CD8-positive, alpha-beta memory T cell (primary cell): ENCODE data around the gene SESN1. TPM values are rescaled to one million over a fixed set of nuclear protein-coding genes. Genes with fewer than 3 reads are reported as not detected.
"Not testable (repeated sequence)": the region's sequence is repeated elsewhere in the genome, so short reads cannot be mapped to it uniquely, and the experiment has no call there.

ENCODE experiments used
- CTCF ChIA-PET: fragments of 350-600 bp; sonication (Branson Sonifier 250); formaldehyde crosslinking; loops from one replicate; lab custom pipeline; 2021; ENCODE audit warnings: antibody characterized with exemption; lab: Charles Lee
- POLR2A ChIA-PET: fragments of 350-600 bp; sonication (Branson Sonifier 250); formaldehyde crosslinking; loops from one replicate; lab custom pipeline; 2021; ENCODE audit warnings: antibody characterized with exemption; lab: Charles Lee
- DNase-seq, 5 donors: peaks; one replicate each; pipeline versions ENCODE4 v3.0.0 to v3.0.0-alpha.2; 2020 to 2022; ENCODE audit warnings: mixed read lengths in 1 of 5
- H3K27ac ChIP-seq: one replicate; pipeline ENCODE4 v1.7.0; 2013; ENCODE audit warnings: low read depth, mild to moderate bottlenecking, low read length, moderate library complexity
- H3K27me3 ChIP-seq: 2 replicates; pipeline ENCODE4 v1.7.0; 2013; ENCODE audit warnings: low read length, mild to moderate bottlenecking; ENCODE audit not compliant: insufficient read depth, poor library complexity, severe bottlenecking
- H3K36me3 ChIP-seq: 2 replicates; pipeline ENCODE4 v1.7.0; 2013; ENCODE audit warnings: mild to moderate bottlenecking, low read length, moderate library complexity; ENCODE audit not compliant: insufficient read depth
- H3K4me1 ChIP-seq: 2 replicates; pipeline ENCODE4 v1.7.0; 2013; ENCODE audit warnings: mild to moderate bottlenecking, low read length, moderate library complexity; ENCODE audit not compliant: insufficient read depth
- H3K4me3 ChIP-seq: 2 replicates; pipeline ENCODE4 v1.7.0; 2013; ENCODE audit warnings: mild to moderate bottlenecking, low read length
- H3K9me3 ChIP-seq: 2 replicates; pipeline ENCODE4 v1.7.0; 2013; ENCODE audit warnings: mild to moderate bottlenecking, low read length
- H3K27ac Mint-ChIP-seq, 8 donors: one replicate each; pipeline ENCODE4 v1.8.0; 2020 to 2021; ENCODE audit warnings: mixed read lengths in 8 of 8, mild to moderate bottlenecking in 6 of 8, inconsistent platforms in 3 of 8, moderate library complexity in 3 of 8
- H3K27me3 Mint-ChIP-seq, 2 donors: one replicate each; pipeline ENCODE4 v1.8.0; 2020 to 2021; ENCODE audit warnings: mixed read lengths in 2 of 2, mild to moderate bottlenecking in 1 of 2, moderate library complexity in 1 of 2
- H3K36me3 Mint-ChIP-seq, 3 donors: one replicate each; pipeline ENCODE4 v1.8.0; 2020 to 2021; ENCODE audit warnings: mixed read lengths in 3 of 3, inconsistent platforms in 1 of 3, mild to moderate bottlenecking in 1 of 3
- H3K4me1 Mint-ChIP-seq, 3 donors: one replicate each; pipeline ENCODE4 v1.8.0; 2020 to 2021; ENCODE audit warnings: mixed read lengths in 3 of 3, inconsistent platforms in 1 of 3, mild to moderate bottlenecking in 1 of 3
- H3K4me3 Mint-ChIP-seq, 7 donors: one replicate each; pipeline ENCODE4 v1.8.0; 2020 to 2021; ENCODE audit warnings: mixed read lengths in 7 of 7, mild to moderate bottlenecking in 6 of 7, moderate library complexity in 4 of 7, inconsistent platforms in 2 of 7
- H3K9me3 Mint-ChIP-seq, 5 donors: one replicate each; pipeline ENCODE4 v1.8.0; 2020 to 2022; ENCODE audit warnings: mixed read lengths in 5 of 5, mild to moderate bottlenecking in 3 of 5, moderate library complexity in 2 of 5, inconsistent platforms in 1 of 5
- polyA plus RNA-seq: library from polyadenylated mRNA; unstranded; fragments of 300-500 nt; fragmentation: Illumina TruSeq; gene quantifications from one replicate; pipeline ENCODE4 v1.2.3, GENCODE V29; 2021
- total RNA-seq, 2 experiments: library from RNA; stranded (reverse); gene quantifications; one replicate each; pipeline ENCODE4 v1.2.3, GENCODE V29; 2021

The SESN1 gene
- total RNA-seq (10 to 100 TPM; 20.2 to 22.0 TPM), polyA plus RNA-seq (39.2 TPM)

DNA sequence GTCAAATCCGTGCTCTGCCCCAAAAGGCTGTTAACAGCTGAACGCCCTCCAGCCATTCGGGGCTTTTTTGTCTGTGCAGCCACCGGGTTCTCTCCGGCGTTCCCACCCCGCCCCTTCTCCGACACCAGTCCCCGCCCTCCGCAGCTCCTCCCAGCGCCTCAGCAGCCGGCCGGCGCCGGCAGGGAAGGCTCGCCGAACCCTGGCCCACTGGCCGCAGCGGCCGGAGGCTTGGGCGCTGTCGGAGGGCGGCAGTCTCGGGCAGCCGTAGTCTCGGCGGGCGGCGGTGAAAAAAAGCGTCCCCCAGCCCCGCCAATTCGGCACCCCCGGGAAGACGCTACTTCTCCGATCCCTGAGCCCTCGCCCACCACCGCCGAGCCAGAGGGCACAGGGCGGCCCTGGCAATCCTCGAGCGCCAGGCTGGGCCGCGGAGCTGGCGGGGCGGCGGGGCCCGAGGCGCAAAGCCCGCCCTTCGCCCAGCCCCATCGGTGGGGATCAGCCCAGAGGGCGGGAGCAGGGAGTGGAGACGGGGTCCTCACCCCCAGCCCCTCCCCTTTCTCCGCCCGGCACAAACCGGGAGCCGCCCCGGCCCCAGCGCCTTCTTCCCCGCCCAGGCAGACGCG lies at the start of gene SESN1:
TSS of gene SESN1 (minus strand) at position 431 of the 620 bp plus-strand sequence. CDS start 773 bp downstream, outside the sequence.
- H3K4me1 Mint-ChIP-seq = peaks cover 53 to 65% (median 59%) of the 10 kb centered on the region in 3 donors
- peak; percentile 75 to 89 (median 82) for DNase-seq
- Histone ChIP-seq H3K27me3 (no peaks in the 10 kb centered on the region), H3K9me3 (no peaks in the 10 kb centered on the region), H3K4me1 (peaks cover 33% of the 10 kb centered on the region), H3K36me3 (no peaks in the 10 kb centered on the region), H3K27ac (peak within 1 kb of the TSS; percentile 98), H3K4me3 (peak within 1 kb of the TSS; percentile 95)
- peak within 1 kb of the TSS; percentile 98 to 99 (median 99) for H3K27ac Mint-ChIP-seq
- H3K4me3 Mint-ChIP-seq = peak within 1 kb of the TSS; percentile 92 to 96 (median 93)
- ChIA-PET POLR2A (interaction anchor here (0.7 to 3.2 kb wide), 16 partner anchors 23 to 799 kb away, joined by 3 to 48 read pairs (median 4); partner anchors contain the start of genes AFG1L, ARMC2, CD164 and FOXO3), CTCF (interaction anchor here (0.7 to 3.3 kb wide), 11 partner anchors 15 to 945 kb away, joined by 3 to 21 read pairs (median 5); partner anchors contain the start of gene CD164)
- peaks cover 0 to 14% (median 5%) of the 10 kb centered on the region in 3 donors for H3K36me3 Mint-ChIP-seq
- no peaks in the 10 kb centered on the region for H3K9me3 Mint-ChIP-seq
- H3K27me3 Mint-ChIP-seq = no peaks in the 10 kb centered on the region

DNA sequence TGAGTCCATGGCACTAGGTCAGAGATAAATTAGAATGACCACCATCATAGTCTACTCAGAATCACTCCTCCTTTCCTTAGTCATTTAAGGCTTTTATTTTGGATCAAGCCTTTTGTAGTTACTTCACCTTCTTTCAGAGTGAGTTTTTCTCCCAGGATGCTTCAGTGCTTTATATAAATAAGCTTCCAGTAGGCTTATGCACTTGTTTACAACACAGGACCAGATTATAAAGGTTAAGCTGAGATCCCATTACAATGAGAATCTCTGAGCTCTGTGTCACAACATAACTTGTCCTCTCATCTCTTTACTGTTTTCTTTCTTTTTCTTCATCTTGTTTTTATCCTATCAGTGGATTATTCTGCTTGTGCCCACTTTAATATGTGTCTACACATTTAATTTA lies 48.5 kb upstream of the SESN1 start:
- ChIA-PET POLR2A (no interaction called here), CTCF (no interaction called here)
- no peak overlapping the region for H3K27ac ChIP-seq
- DNase-seq = no peak
- no peaks in the 10 kb centered on the region for H3K36me3 ChIP-seq
- Mint-ChIP-seq H3K9me3 (no peaks in the 10 kb centered on the region), H3K4me3 (no peak overlapping the region), H3K36me3 (peaks cover 10 to 17% (median 11%) of the 10 kb centered on the region in 3 donors), H3K4me1 (no peaks in the 10 kb centered on the region), H3K27me3 (peaks cover 0 to 1% of the 10 kb centered on the region in 2 donors), H3K27ac (no peak overlapping the region)
- H3K4me3 ChIP-seq = no peak overlapping the region
- H3K9me3 ChIP-seq = no peaks in the 10 kb centered on the region
- H3K27me3 ChIP-seq = no peaks in the 10 kb centered on the region
- H3K4me1 ChIP-seq = no peaks in the 10 kb centered on the region

GRCh38 chr6:109142067-109142466 lies 47.4 kb upstream of the SESN1 start:
- H3K27ac ChIP-seq, H3K4me3 Mint-ChIP-seq, H3K4me1 ChIP-seq, H3K9me3 ChIP-seq, POLR2A ChIA-PET, H3K27me3 Mint-ChIP-seq, CTCF ChIA-PET, H3K27me3 ChIP-seq, H3K9me3 Mint-ChIP-seq, H3K4me3 ChIP-seq, DNase-seq, H3K36me3 ChIP-seq, H3K4me1 Mint-ChIP-seq: not testable (repeated sequence)
- Mint-ChIP-seq H3K36me3 (peaks cover 5 to 12% (median 6%) of the 10 kb centered on the region in 3 donors), H3K27ac (peak overlapping the region in 1 of 8 donors; percentile 62)

GRCh38 chr6:109139109-109139508 lies 44.5 kb upstream of the SESN1 start:
- ChIA-PET CTCF (no interaction called here), POLR2A (no interaction called here)
- H3K36me3 ChIP-seq = no peaks in the 10 kb centered on the region

GRCh38 chr6:109136530-109136929 lies 41.9 kb upstream of the SESN1 start:
- H3K27me3 ChIP-seq, H3K9me3 Mint-ChIP-seq, H3K9me3 ChIP-seq, H3K36me3 ChIP-seq, H3K27ac Mint-ChIP-seq, CTCF ChIA-PET, H3K36me3 Mint-ChIP-seq, H3K4me3 Mint-ChIP-seq, H3K27me3 Mint-ChIP-seq, H3K4me1 ChIP-seq, H3K27ac ChIP-seq, POLR2A ChIA-PET, H3K4me3 ChIP-seq, DNase-seq, H3K4me1 Mint-ChIP-seq: not testable (repeated sequence)

More at GRCh38 chr6:109139109-109139508, 44.5 kb upstream of the SESN1 start:
- DNase-seq = no peak
- H3K9me3 ChIP-seq = no peaks in the 10 kb centered on the region
- no peak overlapping the region for H3K27ac ChIP-seq
- Mint-ChIP-seq H3K9me3 (peaks cover 0 to 2% (median 0%) of the 10 kb centered on the region in 5 donors), H3K36me3 (peaks cover 3 to 12% (median 6%) of the 10 kb centered on the region in 3 donors), H3K4me3 (no peak overlapping the region), H3K4me1 (no peaks in the 10 kb centered on the region), H3K27ac (peak overlapping the region in 1 of 8 donors; percentile 42), H3K27me3 (peaks cover 0 to 1% of the 10 kb centered on the region in 2 donors)
- H3K4me3 ChIP-seq = no peak overlapping the region
- no peaks in the 10 kb centered on the region for H3K4me1 ChIP-seq
- H3K27me3 ChIP-seq = no peaks in the 10 kb centered on the region

DNA sequence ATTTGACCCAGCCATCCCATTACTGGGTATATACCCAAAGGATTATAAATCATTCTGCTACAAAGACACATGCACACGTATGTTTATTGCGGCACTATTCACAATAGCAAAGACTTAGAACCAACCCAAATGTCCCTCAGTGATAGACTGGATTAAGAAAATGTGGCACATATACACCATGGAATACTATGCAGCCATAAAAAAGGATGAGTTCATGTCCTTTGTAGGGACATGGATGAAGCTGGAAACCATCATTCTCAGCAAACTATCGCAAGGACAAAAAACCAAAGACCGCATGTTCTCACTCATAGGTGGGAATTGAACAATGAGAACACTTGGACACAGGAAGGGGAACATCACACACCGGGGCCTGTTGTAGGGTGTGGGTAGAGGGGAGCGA lies 41.4 kb upstream of the SESN1 start:
- CTCF ChIA-PET, POLR2A ChIA-PET, H3K27ac Mint-ChIP-seq, H3K9me3 ChIP-seq, H3K36me3 ChIP-seq, DNase-seq, H3K27me3 Mint-ChIP-seq, H3K27me3 ChIP-seq, H3K36me3 Mint-ChIP-seq, H3K9me3 Mint-ChIP-seq, H3K27ac ChIP-seq, H3K4me3 ChIP-seq, H3K4me3 Mint-ChIP-seq, H3K4me1 Mint-ChIP-seq, H3K4me1 ChIP-seq: not testable (repeated sequence)

GRCh38 chr6:109135600-109135999 lies 41.0 kb upstream of the SESN1 start:
- H3K27ac ChIP-seq, H3K27ac Mint-ChIP-seq, H3K4me1 ChIP-seq, H3K4me3 Mint-ChIP-seq, H3K27me3 ChIP-seq, CTCF ChIA-PET, H3K36me3 ChIP-seq, H3K27me3 Mint-ChIP-seq, H3K4me3 ChIP-seq, DNase-seq, H3K9me3 ChIP-seq, POLR2A ChIA-PET, H3K4me1 Mint-ChIP-seq, H3K9me3 Mint-ChIP-seq: not testable (repeated sequence)
- H3K36me3 Mint-ChIP-seq = peaks cover 0 to 12% (median 1%) of the 10 kb centered on the region in 3 donors

GRCh38 chr6:109130065-109130464 lies 35.4 kb upstream of the SESN1 start:
- H3K36me3 Mint-ChIP-seq = peaks cover 2 to 13% (median 7%) of the 10 kb centered on the region in 3 donors
- H3K4me1 Mint-ChIP-seq = peaks cover 0 to 4% (median 1%) of the 10 kb centered on the region in 3 donors
- H3K27me3 Mint-ChIP-seq = no peaks in the 10 kb centered on the region
- ChIA-PET CTCF (interaction anchor here (0.6 kb wide), 1 partner anchor 286 kb away, joined by 5 read pairs; no protein-coding TSS in a partner anchor), POLR2A (no interaction called here)
- H3K27me3 ChIP-seq = no peaks in the 10 kb centered on the region
- no peak overlapping the region for H3K27ac Mint-ChIP-seq
- no peak overlapping the region for H3K27ac ChIP-seq
- H3K4me3 ChIP-seq = no peak overlapping the region
- no peak overlapping the region for H3K4me3 Mint-ChIP-seq
- no peaks in the 10 kb centered on the region for H3K9me3 ChIP-seq
- H3K9me3 Mint-ChIP-seq = peaks cover 0 to 2% (median 0%) of the 10 kb centered on the region in 5 donors
- no peaks in the 10 kb centered on the region for H3K36me3 ChIP-seq
- DNase-seq = no peak
- no peaks in the 10 kb centered on the region for H3K4me1 ChIP-seq
